Hematopoietic multipotent progenitor cell treated with erythropoietin and hydrocortisone succinate and interleukin-3 and kit ligand, for 6 days (in vitro differentiated cells): Measurements from ENCODE around the gene MTFP1.
"Not testable (repeated sequence)": the region's sequence is repeated elsewhere in the genome, so short reads cannot be mapped to it uniquely, and the experiment has no call there.

Experiments used
- DNase-seq: peaks from one replicate; pipeline ENCODE4 v3.0.0-alpha.2; 2015

The MTFP1 gene, protein sequence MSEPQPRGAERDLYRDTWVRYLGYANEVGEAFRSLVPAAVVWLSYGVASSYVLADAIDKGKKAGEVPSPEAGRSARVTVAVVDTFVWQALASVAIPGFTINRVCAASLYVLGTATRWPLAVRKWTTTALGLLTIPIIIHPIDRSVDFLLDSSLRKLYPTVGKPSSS

DNA sequence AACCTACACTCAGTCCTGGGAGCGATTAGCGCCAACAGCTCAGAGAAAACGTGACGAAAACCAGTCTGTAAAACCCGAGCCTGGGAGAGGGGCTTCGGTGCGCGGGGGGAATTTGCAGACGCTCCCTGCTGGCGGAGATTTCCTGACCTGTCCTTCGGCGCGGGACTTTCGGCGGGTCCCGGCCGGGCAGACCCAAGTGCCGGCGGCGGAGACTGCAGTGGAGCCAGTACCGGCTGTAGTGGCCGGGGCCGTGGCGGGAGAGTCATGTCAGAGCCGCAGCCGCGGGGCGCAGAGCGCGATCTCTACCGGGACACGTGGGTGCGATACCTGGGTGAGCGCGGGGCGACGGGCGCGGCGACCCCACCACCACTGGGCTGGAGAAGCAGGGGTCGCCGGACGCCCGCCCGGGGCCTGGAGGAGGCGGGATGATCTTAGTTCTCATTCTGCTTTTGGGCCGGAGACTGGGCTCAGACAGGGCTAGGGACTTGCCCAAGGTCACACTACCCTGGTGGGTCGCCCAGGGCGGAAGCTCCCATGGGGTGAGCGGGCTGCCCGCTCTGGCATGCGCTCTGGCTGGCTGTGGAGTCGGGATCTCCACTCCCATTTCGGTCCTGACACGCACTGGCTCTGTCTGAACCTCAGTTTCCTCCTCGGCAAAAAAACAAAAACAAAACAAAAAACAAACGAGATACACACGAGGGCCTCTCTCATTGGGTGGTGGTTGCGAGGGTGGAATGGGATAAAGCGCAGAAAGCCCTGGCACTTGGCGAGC, at the start of gene MTFP1:
Gene MTFP1, plus strand, starts transcription at position 153 of the 772 bp plus-strand sequence. Its CDS starts 112 bp downstream, at position 265.
- DNase-seq, result peak; percentile 81

DNA sequence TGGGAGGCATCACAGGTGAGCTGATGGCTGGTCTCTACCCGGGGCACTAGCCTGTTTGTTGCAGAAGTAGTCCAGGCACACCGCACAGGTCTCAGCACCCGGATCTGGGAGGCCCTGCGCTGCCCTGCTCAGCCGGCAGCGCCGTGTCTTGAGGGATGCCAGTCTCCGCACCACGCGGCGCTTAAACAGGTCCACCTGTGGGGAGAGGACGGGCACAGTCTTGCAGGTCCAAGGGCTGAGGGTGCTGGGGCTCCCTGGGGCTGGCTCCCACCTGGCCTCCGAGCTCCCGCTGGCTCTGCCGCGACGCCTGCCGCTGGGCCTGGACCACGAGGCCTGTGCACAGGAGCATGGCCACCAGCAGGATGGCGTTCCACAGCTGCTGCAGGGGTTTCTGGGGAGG, 45.6 kb upstream of the MTFP1 start:
- no peak for DNase-seq

DNA sequence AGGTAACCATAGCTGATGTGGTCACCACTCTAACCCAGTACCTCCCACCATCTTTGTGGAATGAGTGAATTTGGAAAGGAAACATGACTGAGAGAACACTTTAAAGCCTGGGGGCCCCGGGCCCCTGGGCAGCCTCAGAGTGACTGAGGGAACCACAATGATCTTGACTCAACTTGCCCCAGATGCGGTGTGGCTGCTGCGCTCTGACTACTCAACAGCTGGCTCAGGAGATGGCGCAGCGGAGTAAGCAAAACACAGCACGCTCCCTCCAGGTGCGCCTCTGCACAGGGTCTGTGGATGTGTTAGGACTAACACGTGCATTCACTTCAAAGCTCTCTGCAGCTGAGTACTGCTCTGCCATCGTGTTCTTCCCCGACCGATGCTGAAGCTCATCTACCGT, 44.3 kb upstream of the MTFP1 start:
- no peak for DNase-seq

DNA sequence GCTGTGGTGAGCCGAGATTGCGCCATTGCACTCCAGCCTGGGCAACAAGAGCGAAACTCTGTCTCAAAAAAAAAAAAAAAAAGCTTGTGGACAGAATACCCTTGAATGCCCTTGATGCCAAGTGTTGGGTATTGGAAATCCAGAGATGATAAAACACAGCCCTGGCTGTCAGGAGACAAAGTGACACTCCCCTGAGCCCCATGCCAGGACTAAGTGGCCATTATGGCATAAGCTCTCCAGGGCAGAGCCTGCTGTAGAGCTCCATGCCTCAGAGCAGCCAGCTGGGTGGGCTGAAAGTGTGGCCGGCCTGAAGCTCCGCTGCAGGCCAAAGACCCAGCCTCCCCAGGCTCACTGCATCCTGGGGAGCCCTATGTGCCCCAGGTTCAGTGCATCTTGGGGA, 43.2 kb upstream of the MTFP1 start:
- no peak for DNase-seq

DNA sequence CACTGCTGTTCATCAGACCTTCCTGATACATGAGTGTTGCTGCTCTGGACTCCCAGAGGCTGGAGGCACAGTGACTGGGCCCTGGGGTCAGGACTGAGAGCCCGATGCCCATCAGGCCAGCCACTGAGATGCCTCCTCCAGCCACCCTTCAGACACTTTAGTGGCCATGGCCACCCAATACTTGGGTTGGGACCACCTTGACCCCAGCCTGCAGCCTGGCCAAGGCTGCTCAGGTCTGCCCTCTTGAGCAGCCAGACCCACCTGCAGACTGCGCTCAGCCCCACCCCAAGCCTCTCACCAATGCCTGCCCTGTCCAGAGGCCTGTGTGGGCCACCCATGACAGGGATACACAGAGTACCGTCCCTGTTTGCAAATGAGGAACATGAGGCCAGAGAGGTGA, 42.5 kb upstream of the MTFP1 start:
- no peak for DNase-seq

DNA sequence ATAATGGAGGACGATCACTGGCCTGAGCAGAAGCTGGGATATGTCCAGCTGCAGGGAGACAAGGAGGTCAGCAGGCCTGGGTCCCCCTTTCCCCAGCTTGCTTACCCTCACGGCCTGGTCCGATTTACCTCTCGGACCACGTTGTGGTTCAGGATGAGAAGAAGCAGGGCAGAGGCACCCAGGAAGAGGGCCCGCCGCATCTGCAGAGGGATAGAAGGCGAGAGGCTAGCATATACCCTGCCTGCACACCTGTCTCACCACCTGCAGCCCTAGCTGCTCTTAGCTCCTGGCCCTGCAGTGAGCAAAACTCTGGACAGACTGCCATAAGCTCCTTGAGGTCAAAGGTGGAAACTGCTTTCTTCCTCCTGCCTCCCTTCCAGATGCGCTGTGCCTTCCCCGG, 39.6 kb upstream of the MTFP1 start:
- no peak for DNase-seq

DNA sequence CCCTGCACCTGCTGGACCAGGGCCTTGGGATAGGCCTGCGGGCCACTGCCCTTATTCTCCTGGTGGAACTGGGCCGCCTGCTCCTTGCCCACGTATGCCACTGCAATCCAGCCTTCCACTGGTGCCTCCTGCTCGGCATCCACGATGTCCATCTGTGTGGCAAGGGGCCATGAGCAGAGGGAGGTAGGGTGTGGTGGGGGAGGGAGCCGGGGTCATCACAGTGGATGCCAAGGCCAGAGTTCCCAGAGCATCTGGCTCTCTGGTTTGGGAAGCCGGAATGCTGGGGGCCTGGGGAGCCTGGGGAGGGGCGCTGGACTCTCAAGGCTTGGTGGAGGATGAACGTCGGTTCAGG, 39.0 kb upstream of the MTFP1 start:
- no peak for DNase-seq

DNA sequence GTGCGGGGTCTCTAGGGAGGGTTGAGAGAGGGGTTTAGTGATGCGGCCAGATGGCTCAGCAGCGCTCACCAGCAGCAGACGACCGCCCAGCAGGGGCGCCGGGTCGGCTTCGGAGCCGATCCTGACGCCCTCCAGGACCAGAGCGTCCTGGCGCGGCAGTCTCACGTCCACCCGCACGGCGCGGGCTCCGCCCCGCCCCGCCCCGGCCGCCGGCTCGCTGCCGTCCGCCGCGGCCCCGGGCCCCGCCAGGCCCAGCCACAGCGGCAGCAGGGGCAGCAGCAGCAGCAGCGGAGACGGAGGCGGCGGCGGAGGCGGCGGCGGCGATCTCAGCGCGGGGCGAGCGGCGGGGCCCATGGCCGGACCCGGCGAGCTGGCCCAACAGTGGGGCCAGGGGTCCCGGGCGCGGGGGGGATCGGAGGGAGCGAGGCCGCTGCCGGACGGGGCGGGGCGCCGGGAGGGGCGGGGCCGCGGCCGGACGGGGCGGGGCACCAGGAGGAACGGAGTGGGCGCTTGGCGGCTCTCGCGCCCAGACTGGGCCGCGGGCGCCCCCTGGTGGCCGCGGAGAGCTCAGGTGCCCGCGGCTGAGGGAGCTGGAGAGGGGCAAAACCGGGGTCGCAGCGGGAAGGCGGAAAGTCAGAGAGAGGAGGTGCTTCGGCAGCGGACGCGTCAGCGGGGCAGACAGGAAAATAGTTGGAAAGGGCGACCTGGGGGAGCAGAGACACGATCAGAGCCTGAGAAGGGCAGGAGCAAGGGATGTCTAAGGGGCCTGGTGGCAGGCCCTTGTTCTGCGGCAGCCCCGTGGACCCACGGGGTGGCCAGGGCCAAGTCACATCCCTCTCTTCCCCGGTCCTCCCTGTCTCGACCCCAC, 38.4 kb upstream of the MTFP1 start, which contains the start of gene RNF215:
Gene RNF215, minus strand, starts transcription at position 452 of the 868 bp plus-strand sequence. Its CDS starts 98 bp downstream, at position 354.
- peak; percentile 84 for DNase-seq

DNA sequence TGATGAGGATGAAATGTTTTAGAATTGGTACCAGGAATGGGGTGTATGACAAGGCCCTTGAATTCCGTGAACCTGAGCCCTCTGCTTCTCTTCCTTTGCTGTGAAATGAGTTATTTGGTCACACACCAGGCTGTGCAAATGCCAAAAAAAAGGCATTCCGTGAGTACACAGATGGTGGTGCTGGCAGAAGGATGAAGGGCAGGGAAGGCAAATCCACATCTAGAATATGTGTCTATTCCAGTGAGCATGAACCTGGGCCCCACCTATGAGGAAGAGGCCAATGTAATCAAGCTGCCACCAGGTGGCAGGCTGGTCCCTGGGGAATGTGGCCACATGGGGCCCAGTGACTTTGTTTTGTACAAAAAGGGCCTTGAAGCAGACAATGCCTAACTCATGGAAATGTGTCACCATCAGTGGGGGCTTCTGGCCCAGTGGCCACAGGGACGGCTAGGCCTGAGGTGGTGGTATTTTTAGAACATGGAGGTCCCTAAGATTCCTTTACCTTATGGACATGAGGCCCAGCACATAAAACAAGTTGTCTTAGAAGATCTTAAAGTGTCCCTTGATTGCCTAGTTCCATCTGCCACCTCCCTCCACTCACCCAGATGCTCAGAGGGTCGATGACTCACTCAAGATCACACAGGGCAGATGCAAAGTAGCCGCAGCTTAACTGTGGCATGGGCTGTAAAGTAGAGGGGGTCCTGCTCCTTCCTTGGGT, 34.4 kb upstream of the MTFP1 start:
- DNase-seq, result peak; percentile 96

DNA sequence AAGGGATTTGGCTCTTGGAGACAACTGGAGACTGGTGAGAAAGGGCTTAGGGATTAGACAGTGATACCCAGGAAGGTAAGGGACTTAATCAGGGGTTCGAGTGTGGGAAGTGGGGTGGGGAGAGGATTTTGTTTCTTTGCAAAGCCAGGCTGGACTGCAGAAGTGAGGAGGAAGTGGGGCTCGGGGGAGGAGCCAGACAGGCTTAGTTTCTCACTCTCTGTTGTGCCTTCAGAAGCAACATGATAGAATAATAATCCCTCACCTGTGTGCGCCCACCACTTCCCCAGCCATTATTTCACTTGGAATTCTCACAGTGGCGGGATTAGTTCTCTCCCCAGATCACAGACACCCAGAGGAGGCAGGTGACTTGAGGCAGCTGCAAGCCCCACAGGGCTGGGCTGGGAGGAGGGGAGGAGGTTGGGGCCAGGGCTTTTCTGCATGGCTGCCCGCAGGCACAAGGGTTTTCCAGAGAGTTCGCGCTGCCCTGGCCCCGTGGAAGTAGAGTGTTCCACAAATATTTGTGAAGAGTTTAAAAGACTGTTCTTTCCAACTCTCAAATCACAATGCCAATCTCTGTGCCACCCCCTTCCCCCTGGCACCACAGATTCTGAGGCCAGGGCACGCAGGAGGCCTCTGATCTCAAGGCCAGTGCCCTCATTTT, 32.8 kb upstream of the MTFP1 start:
- peak; percentile 44 for DNase-seq

DNA sequence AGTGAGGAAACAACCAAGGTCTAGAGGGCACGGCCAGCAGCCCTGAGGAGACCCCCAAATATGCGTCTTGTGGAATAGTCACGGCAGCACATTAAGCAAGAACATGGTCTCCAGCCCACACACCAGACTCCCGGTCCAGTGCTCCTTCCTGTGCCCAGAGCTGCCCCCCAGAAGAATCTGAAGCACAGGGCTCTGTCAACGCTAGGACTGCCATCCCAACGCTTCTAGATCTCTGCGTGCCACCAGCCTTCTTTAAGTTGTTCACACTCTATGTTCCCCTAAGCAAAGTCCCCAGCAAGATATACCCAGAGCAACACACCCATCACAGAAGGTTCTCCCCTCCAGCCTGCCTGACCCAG, 32.3 kb upstream of the MTFP1 start:
- no peak for DNase-seq

DNA sequence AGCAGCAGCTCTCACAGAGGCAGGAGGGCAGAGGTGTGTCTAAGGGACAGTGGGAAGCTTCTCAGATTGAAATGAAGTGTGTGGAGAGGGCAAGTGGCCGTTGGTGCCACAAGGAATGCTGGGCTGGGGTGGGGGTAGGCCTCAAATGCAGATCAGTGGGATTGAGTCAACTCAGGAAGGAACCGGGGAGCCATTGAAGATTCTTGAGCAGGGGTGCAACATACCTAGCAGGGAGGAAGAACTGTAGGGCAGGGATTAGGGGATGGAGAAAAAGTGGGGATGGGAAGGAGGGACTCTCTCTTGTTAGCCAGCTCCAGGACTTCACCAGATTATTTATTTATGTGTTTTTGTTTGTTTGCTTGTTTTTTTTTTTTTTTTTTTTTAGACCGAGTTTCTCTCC, 31.7 kb upstream of the MTFP1 start:
- DNase-seq, result no peak

DNA sequence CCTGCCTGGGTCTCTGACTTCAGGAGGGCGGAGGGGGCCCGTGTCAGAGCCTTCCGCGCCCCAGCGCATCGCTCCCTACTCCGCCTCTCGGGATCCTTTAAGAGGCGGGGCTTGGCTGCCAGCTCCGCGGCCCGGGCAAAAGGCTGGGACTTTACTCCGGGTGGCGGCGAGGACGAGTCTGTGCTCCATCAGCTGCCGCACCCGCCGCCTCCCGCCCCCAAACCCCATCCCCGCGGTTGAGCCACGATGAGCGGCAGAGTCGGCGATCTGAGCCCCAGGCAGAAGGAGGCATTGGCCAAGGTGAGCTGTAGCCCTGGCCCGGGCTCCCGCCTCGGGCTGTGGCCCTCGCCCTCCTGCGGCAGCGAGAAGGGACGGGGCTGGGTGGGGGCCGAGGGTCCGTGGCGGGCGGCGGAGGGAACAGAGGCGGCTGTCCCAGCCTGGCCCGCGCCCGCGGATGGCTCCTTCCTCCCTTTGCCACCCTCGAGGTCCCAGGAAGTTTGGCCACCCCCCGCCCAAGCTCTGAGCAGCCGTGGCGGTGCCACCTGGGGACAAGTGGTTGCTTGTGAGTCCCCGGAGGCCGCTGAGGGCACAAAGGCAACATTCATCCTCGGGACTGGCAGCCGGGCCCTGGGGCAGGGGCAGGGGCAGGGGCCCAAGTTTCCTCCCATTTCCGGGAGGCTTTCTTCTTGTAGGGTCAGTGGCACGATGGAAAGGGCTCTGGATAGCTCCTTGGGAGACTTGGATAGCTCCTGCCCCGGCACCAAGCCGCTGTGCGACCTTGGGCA, 28.5 kb upstream of the MTFP1 start, which contains the start of gene SEC14L2:
Gene SEC14L2, plus strand, starts transcription at position 148 of the 785 bp plus-strand sequence. Its CDS starts 99 bp downstream, at position 247.
- peak; percentile 90 for DNase-seq

DNA sequence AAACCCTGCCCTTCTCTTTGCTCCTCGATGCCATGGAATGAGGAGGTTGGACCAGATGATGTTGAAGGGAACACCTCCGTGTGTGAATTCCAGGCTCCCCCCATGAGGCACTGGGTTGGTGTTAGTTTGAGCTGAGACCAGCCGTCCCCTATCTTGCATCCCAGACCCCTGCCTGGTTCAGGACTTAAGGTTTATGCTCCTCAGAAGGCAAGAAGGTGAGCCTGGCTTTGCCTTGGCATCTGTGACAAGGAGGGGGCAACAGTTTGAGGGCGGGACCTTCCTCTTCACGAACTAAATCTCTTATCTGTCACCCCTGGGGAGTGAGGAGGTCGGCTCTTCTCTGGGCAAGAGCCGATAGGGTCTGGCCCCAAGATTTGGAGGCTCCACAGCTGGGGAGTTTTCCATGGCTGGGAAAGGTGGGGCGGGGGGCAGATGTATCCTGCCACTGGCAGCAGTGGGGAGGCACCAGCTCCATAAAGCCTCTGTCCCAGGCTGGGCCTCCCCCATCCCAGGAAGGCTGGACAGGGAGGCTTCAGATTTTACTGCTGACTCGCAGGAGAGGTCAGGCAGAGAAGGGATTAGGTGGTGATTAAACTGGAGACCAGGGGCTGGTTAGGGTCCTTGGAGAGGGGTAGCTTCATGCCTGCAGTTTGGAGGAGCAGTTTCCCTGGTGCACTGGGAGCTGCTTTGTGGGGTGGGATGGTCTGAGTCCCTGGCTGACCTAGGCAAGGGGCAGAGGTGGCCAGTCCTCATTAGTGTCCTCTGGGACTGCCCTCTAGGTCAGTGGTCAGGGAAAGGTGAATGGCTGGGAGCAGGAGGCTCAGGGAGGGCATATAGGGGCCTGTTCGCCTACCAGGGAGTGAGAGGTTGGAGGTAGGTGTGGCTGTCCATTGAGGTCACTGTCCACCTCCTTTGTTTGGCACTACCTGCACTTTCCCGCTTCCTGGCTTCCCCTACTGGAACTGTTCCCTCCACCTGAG, 27.6 kb upstream of the MTFP1 start:
- peak; percentile 81 for DNase-seq

DNA sequence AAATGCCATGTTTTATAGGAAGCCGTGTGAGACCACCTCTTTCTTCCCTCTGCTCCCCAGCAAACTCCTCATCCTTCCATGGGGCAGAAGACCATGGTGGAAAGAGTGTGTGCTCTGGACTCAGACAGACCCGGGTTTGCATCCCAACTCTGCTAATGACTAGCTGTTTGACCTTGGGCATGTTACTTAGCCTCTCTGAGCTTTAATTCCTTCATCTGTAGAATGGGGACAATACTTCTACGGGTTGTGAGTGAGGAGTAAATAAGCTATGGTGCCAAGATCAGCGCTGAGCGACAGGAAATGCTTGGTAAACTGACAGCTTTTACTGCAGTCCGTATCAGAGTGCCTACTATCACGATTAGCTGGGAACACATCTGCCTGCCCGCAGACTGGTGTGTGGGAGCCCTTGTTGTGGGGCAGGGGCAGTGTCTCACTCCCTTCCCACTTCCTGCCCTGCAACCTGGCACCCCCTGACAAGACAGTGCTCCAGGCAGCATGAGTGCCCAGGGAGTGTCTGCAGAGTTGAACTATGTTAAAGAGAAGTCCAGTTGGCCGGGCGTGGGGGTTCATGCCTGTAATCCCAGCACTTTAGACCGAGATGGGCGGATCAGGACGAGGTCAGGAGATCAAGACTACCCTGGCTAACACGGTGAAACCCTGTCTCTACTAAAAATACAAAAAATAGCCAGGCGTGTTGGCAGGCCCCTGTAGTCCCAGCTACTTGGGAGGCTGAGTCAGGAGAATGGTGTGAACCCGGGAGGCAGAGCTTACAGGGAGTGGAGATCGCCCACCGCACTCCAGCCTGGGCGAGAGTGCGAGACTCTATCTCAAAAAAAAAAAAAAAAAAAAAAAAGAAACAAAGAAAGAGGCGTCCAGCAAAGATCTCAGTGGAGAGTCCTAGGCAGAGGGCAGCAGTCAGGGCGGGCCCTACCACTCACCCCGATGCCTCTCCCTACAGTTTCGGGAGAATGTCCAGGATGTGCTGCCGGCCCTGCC, 26.6 kb upstream of the MTFP1 start:
- DNase-seq, result peak; percentile 92

DNA sequence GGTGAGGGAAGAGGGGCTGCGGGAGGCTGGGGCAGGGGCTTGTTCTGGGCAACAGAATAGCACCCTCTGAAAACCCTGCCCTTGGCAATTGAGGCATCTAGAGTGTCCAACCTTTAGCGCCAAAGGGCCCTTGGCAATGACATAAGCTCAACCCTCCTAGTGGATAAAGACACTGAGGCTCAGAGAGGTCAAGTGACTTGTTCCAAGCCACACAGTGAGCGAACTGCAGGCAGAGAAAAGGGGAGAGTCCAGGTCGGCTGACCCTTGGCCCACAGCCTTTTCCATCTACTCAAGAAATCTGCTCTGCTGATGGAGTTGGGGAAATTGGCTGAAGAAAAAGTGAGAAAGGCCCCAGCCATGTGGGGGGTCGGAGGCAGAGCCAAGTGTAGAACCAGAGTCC, 25.9 kb upstream of the MTFP1 start:
- DNase-seq, result no peak

DNA sequence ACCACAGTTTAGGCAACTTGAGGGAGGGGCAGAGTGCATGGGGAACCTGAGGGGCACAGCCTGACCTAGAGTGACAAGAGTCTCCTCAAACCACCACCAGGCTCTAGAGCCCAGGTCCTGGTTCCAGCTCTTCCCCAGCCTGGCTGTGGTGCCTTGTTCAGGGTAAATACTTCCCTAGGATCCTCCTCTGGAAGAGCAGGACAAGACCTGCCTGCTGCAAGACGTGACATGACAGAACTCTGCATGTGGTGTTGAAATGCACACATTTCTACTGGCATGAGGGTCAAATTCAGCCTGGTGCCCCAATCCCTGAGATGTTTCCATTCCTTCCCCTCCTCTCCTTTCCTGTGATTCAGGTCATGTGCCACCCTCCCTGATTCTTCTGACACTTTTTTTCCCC, 25.4 kb upstream of the MTFP1 start:
- no peak for DNase-seq

DNA sequence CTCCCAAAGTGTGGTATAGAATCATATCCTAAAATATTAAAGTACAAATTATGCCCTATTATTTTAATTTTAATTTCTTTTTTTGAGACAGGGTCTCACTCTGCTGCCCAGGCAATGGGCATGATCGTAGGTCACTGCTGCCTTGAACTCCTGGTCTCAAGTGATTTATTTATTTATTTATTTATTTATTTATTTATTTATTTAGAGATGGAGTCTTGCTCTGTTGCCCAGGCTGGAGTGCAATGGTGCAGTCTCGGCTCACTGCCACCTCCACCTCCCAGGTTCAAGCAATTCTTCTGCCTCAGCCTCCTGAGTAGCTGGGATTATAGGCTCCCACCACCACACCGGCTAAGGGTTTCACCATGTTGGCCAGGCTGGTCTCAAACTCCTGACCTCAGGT, 24.5 kb upstream of the MTFP1 start:
- not testable (repeated sequence) for DNase-seq
